Stromal cell of bone marrow (primary cell): Measurements from ENCODE around the gene OTOP2.
"Not testable (repeated sequence)": the region's sequence is repeated elsewhere in the genome, so short reads cannot be mapped to it uniquely, and the experiment has no call there.

Source experiments
- DNase-seq: peaks from one replicate; pipeline ENCODE4 v3.0.0-alpha.2; 2012; ENCODE audit warnings: low read depth

The OTOP2 gene

DNA sequence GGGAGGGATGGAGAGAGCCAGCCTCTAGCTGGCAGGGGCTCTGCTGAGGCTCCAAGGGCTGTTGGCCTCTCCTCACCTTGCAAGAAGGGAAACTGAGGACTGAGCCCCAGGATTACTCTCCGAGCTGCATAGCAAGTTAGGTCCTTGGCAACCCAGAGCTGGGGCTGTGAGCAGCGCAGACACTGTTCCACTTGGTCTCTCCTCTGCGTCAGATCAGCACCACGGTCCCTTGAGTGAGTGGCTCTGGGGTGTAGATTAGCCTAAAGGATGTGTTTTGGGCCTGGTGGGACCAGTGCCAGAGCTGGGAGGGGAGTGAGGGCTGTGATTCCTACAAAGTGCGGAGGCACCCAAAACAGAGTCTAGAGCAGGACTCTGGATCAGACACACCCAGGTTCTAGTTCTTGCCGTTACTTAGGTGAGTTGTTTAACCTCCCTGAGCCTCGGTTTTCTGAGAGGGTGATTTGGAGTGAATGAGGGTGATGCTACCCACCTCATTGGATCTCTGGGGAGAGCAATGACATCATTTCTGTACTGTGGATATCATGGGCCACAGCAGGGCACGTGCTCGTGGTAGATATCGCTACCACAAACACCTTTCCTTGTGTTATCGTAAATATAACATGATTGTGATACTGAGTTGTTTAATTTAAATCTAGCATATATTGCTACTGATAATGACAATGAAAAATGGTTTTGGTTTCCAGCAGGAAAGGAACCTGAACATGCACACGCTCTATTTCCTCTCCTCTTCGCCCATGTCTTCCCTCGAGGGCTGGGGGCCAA is 22.5 kb upstream of the OTOP2 start:
- no peak for DNase-seq

DNA sequence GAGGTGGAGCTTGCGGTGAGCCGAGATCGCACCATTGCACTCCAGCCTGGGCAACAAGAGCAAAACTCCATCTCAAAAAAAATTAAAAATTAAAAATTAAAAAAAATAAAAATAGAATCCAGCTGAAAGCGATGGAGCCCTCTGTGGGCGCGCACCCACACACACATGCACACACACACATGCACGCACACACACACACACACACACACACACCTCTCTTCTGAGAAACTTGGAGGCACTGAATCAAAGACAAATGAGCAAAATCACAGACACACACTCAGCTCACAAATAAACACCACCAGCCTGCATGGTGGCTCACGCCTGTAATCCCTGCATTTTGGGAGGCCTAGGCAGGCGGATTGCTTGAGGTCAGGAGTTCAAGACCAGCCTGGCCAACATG is 21.0 kb upstream of the OTOP2 start:
- no peak for DNase-seq

DNA sequence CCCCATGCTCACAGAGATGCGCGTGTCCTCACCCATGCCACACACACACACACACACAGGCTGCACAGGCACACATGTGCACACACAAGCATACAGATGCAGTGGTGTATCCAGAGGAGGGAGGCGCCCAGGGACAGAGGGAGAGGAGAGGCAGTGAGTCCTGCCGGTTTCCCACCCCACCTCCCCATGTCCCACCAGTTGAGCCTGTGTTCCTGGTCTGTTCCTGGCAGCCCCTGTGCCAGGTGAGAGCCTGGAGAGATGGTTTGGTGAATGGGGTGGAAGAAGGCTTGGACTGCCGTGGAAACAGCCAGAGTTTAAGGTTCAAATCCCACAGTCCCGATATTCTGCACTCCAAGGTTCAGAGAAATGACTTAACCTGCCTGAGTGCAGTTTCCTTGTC is 20.4 kb upstream of the OTOP2 start:
- no peak for DNase-seq

DNA sequence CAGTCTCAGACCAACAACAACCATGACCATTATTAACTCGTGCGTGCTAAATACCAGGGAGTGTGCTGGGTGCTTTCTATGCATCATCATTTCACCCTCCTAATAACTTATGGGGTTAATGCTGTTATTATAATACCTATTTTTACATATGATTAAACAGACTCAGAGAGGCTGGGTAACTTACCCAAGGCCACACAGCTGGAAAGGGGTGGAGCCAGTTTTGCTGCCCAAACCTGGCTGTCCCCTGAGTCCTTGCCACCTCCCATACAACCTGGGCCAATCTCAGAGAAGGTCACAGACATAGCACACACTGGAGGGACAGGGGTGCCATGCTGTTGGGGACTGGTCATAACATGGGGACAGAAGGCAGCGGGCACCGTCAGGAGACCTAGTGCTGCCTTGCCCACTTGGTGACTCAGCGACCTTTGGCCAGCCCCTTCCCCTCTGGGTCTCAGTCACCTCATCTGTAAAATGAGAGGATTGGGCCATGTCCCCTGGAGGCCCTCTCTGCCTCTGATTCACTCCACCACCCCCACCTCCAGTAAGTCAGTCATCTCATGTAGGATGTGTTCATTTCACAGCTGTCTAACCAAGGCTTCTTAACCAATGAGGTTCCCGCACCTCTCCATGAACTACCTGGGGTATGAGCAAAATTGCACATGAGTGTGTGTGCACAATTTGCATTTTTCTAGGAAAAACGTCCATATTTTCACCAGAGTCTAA is 19.2 kb upstream of the OTOP2 start:
- DNase-seq: no peak

DNA sequence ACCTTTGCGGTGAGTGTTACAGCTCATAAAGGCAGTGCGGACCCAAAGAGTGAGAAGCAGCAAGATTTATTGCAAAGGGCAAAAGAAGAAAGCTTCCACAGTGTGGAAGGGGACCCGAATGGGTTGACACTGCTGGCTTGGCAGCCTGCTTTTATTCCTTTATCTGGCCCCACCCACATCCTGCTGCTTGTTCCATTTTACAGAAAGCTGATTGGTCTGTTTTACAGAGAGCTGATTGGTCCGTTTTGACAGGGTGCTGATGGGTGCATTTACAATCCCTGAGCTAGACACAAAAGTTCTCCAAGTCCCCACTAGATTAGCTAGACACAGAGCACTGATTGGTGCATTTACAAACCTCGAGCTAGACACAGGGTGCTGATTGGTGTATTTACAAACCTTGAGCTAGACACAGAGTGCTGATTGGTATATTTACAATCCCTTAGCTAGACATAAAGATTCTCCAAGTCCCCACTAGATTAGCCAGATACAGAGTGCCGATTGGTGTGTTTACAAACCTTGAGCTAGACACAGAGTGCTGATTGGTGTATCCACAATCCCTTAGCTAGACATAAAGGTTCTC is 17.8 kb upstream of the OTOP2 start:
- not testable (repeated sequence) for DNase-seq

DNA sequence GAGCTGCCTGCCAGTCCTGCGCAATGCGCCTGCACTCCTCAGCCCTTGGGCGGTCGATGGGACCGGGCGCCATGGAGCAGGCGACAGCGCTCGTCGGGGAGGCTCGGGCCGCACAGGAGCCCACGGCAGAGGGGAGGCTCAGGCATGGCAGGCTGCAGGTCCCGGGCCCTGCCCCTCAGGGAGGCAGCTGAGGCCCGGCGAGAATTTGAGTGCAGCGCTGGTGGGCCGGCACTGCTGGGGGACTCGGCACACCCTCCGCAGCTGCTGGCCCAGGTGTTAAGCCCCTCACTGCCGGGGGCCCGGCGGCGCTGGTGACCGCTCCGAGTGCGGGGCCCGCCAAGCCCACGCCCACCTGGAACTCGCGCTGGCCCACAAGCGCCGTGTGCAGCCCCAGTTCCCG is 17.1 kb upstream of the OTOP2 start:
- no peak for DNase-seq

DNA sequence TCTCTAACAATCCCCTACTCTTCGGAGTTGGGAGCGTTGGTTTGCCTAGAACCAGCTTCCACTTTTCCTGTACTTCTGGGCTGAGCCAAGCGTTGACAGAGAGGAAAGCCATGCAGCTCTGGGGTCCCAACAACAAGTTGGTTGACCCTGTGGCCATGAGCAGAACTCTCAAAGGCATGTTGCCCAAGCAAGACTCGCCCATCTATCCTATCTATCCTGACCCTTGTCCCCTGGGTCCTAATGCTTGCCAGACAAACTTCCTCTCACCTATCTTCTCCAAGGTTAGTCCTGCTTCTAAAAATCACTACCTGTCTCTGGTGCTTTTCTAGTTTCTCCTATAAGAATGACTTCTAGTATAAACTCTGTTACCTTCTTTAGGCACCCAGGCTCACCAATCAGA is 15.0 kb upstream of the OTOP2 start:
- DNase-seq: not testable (repeated sequence)

DNA sequence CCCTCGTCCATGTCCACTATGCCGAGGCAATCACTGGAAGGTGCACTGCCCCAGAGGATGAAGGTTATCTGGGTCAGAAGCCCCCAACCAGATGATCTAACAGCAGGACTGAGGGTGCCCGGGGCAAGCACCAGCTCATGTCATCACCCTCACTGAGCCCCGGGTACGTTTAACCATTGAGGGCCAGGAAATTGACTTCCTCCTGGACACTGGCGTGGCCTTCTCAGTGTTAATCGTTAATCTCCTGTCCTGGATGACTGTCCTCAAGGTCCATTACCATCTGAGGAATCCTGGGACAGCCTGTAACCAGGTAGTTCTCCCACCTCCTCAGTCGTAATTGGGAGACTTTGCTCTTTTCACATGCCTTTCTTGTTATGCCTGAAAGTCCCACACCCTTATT is 12.7 kb upstream of the OTOP2 start:
- DNase-seq: not testable (repeated sequence)

DNA sequence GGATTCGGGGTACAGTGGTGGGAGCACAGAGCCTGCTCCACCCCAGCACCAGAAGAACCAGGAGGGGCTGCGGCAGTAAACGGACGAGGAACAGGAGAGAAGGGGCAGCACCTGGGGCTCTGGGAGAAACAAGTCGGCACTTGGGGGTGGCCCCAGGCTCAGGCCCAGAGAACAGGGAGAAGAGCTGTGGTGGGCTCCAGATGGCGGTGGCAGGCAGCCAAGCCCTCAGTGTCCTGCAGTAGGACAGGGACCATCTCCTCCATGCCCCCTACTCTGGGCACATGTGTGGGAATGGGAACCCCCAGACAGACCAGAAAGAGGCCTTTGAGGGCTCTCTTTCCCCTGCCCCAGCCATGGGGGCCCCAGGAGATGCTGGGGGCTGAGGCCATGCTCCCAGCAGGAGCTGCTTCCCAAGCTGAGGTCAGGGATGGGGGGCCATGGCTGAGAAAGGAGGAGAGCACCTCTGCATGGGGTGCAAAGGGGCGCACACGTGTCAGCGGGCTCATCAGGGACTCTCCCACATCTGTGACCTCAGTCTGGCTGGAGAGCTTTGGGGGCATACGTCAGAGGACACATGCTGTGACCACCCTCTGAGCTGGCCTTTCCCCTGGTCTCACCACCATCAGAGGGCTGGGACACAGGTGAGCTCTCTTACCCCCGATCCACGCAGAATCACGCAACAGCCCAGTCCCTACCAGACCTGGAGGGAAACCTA is 7.8 kb upstream of the OTOP2 start:
- no peak for DNase-seq

DNA sequence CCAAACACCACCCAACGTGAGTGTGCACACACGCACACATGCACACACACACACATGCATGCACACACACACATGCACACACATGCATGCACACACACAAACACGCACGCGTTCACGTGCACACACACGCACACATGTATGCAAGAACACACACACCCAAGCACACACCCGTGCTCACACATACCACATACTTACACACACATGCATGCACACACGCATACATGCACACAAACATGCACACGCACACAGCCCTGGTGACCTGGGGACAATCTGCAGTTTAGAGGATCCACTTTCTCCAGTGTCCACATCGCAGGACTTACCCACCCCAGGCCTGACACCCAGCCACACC is 7.2 kb upstream of the OTOP2 start:
- DNase-seq: no peak

DNA sequence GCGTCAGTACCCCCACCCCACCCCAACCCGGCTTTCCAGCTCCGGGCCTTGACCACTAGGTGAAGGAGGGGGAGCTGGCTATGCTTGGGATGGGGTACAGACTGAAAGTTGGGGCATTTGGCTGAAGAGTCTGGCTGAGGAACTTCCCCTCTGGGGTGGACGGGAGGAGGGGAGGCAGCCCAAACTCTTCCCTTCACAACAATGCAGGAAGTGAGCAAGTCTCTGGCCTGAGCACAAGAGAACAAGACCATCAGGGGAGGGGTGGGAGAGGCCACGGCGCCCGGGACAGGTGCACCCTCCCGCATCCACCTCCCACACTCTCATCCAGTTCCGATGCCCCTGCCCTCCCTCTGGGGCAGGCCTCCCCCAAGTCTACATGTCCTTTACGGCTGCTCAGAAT is 6.6 kb upstream of the OTOP2 start:
- DNase-seq: no peak

DNA sequence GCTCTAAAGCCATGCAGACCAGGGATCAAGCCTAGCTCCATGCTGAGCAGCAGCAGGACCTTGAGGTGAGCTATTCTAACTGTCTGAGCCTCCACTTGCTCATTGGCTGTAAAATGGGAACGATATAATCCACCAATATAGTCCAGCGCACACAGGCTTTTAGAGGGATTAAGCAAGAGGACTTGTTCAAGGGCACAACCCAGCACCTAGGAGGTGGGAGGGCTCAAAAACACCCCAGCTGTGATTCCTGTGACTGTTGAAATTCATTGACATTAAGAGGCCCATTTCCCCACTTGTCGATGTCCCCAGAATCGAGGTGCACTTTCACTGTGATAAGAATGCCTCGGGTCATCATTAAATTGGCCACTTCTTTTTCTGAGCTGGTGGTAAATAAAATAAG is 5.2 kb upstream of the OTOP2 start:
- no peak for DNase-seq

DNA sequence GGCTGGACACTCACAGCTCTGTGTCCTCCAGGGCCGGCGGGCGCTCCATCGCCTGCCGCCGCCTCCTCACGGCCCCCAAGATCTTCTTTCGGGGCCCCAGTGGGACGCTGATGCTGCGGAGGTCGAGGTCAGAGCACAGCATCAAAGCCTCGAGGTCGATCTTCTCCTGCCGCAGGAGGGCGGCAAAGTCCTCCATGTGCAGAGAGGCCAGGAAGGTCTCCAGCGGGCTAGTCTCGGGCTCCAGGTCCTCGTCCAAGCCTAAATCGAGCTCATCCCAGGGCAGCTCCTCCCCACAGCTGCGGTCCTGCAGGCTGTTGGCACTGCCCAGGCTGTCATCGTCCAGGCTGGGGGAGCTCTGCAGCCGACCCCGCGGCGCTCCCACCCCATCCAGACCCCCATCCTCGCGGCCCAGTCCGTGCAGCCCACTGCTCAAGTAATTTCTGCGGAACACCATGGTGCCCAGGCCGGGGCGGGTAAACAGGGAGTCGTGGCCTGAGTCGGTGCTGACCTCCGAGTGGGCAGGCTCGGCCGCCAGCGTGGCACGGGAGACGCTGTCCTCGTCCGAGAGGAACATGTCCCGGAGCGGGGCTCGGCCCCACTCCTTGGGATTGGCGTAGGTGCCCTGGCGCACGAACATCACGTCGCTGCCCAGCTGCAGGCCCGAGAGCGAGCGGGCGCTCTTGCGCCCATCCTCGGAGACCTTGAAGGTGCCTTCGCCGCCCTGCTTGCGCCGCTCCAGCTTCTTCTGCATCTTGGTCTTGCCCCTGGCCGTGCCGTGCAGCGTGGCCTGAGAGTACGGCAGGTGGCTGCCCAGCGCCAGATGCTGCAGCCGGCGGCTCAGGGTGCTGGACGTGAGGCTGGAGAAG is 4.4 kb upstream of the OTOP2 start:
- no peak for DNase-seq

DNA sequence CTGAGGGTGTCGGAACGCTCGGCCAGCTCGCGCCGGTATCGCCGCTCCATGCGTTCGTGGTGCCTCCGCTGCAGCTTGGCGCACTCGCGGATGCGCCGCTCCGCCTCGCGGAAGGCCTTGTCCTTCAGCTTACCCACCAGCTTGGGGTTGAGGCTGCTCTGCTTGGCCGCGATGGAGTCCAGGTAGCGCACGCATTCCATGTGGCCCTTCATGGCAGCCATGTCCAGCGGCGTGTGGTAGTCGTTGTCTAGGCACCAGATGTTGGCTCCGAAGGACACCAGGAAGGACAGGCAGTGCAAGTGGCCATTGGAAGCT is 3.8 kb upstream of the OTOP2 start:
- no peak for DNase-seq

DNA sequence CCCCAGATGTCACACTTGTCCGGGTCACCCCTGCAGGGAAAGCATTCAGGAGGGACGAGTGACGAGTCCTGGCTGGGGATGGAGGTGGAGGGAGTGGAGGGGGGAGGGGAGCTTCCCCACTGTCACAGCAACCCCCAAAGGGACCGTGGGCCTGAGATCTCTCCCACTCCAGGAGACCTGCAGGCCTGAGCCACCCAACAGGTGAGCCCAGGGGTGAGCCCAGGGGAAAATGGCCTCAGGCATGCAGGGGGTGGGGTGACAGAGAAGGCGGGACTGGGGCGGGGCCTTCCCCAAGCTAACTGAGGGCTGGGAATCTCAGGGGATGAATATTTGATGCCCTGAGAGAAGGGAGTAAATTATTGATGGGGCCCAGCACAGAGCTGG is 3.4 kb upstream of the OTOP2 start:
- no peak for DNase-seq

DNA sequence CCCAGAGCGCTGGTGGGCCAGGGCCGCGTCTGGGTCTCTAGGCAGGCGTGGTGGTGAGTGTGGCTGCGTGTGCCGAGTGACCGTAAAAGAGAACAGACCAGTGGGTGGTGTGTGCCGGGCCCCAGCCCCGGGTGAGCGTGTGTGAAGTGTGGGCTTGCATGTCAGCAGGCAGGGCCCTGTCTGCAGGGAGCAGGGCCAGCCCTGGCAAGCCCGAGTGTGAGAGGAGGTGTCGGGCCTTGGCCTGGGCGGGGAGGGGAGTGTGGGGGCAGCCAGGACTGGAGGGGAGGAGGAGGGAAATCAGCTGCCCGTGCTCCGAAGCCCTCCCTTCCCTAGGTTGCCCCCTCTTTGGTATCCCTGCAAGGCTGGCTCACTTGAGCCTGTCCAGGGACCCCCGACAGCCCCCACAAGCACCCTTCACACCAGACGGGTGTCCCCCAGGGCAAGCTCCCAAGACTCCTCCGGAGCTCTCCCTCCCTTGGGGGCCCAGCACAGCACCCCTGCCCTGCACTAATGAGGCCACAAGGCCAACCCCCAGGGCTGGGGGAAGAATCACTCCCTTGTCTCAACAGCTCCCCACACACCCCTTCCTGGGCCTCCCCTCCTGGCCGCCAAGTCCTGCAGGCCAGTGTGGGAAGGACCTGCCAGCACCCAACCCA is 2.9 kb upstream of the OTOP2 start:
- DNase-seq: no peak

DNA sequence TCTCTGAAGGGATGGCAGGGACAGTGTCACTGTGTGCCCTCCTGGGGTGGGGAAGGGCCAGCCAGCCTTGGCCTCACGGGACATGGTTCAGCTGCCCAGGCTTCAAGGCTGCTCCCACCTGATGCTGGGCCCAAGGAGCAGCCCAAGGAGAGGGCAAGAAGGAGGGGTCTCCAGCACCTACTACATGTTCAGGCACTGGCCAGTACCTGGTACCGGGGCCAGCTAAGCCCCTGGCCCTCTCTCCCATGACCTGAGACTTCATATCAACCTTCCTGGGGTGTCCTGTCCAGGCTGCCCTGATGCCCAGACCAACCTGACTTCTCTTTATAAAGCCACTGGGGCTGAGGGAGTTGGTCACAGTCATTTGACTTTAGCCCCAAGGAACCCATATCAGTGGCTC is 2.3 kb upstream of the OTOP2 start:
- DNase-seq: no peak

DNA sequence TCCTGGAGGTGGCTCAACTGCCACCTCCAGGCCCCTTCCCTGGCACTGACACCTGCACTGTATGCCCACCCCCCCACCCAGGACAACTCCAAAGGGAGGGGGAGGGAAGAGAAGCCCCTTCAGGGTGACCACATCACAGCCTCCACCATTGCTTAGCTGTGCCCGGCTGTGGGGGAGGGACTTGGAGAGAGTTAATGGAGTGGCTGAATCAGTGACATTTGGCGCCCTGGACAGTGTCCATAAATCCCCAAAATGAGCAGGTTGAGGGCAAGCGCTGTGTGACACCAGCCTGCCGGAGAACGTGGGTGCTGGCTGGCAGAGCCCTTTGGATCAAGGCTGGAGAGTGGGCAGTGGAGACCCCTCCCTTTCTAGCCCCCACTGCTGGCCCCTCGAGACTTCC is 1.9 kb upstream of the OTOP2 start:
- DNase-seq: no peak

DNA sequence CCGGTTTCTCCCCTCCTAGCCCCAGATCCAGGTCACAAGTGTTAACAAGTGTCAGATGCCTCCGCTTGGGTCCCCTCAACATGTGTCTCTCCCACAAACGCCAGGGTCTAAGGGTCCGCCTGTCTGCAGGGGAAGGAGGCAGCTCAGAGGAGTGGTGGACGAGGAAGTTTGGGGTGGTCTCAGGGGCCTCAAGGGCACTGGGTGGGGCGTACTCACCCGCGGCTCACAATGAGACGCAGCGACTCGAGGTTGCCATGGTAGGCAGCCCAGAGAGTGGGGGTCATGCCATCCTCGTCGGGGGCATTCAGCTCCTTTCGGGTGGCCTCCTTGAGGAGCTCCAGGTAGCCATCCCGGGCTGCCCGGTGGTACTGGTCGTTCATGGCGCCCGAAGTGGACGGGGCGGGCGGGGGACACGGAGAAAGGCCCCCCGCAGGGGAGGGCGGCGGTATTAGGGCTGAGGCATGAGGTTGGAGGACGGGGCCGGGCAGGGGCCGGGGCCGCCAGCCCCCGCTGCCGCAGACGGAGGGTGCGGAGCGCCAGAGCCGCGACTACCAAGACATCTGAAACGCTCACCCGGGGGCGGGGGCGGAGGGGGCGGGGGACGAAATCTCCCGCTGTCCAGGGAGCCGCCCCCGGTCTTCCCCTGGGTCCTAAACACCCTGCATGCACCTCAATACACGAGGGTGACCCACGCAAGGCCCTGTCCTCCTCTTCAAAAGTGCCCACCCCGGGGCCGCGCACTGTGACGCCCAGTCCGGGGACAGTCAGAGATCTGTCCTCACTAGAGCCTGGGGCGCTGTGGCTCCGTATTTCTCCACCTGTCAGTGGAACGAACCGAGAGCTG is 1.2 kb upstream of the OTOP2 start, which contains the start of gene USH1G:
Gene USH1G (minus strand): TSS at position 562 of the 844 bp plus-strand sequence. CDS start 182 bp downstream, at position 380.
- no peak for DNase-seq

DNA sequence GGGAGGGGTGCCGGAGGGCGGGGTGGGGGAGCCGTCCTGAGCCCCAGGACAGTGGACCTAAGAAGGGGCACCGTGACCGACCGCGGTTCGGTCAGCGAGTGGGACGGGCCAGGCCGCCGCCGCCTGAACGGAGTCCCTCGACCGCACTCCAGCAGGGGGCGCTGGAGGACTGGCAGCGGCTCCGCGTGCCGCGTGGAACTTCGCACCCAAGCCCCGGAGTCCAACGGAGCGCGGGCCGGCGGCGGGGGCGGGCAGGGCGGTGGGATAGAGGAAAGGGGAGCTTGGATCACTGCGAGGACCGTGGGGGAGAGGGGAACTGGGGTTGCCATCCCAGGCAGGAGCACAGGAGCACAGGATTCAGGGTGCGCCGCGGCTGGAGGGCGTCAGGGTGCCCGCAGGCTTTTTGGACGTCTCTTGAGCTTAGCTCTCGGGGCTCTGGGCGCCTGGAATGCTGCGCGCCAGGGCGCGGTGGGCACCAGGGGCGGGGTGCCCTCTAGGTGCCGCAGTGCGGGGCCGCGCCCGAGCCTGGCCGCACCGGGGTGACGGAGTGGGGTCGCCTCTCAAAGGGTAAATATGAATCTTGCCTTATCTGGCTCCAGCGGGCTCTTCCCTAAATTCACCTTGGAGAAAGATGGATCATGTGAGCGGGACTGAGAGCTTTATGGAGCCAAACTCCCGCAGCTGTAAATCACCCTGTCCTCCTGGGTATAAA is 379 bp upstream of the OTOP2 start:
- DNase-seq: no peak
